ENCODE results near the gene OPA3.
"Not testable (repeated sequence)": the region's sequence is repeated elsewhere in the genome, so short reads cannot be mapped to it uniquely, and the experiment has no call there.

The OPA3 gene

DNA sequence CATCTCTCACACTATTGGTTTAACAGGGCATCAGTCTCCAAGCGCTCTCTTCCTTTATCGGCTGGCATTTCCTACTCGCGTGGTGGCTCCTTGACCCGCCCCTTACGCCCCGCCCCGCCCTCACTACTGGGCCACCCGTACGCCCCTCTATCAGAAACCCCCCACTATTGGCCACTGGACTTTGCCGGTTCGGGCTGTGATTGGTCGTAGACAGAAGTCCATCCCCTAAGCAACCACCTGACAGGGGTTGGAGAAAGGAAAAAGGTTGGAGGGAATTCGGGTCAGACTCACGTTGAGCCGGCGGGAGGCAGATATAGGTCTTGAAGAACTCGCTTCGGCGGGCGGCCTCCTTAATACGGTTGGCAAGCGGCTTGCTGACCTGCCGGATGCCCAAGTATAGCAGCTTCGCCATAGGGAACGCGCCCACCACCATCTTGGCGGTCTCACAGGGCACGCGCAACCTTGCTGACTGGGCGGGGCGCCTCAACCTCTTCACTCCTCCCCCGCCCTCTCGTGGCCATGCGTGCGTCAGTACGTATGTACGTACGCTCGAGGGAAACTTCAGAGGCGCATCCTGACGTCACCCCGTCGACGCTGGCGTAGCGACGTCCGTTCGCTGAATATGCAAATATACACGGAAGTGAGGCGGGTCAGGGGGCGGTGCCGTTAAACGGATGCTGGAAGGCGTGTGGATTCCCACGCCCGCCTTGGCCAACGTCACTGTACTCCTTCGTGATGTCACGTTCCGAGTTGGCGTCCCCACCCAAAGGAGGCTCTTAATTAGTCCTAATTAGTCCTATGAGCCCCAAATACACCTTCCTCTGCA lies at the start of gene OPA3:
Gene OPA3, minus strand, starts transcription at position 471 of the 826 bp plus-strand sequence. Its CDS starts 38 bp downstream, at position 433.
- peak; percentile 99 for DNase-seq (ENCODE audit: low read depth)

DNA sequence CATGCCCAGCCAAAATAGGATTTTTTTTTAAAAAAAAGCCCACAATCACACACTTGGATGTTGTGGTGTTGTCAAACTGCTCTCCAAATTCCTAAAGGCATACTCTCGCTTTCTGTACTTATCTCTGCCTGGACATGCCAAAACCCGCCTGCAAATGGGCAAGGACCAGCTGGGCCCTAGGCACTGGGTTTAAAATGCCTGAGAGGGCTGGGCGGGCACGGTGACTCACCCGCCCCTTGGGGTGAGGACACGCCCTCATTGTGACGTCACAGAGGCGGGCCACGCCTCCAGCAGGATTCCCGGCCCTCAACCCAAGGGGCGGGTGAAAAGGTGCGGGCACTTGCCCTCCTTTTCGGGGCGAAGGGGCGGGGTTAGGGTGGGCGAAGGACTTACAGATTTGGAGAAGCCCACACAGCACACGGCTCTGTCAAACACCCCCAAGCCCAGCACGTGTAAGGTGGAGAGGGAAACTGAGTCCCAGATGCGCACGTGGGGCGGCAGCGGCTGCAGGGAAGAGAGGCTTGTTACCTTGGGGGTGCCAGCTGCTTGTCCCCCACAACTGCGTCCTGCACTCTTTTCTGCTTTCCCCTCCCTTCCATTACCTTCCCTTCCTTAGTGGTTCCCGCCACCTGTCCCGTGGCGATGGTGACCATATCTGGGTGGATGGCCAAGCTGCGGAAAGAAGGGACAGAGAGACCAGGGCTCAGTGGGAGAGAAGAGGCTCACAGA lies 48.0 kb upstream of the OPA3 start:
- DNase-seq (ENCODE audit: low read depth) = no peak

DNA sequence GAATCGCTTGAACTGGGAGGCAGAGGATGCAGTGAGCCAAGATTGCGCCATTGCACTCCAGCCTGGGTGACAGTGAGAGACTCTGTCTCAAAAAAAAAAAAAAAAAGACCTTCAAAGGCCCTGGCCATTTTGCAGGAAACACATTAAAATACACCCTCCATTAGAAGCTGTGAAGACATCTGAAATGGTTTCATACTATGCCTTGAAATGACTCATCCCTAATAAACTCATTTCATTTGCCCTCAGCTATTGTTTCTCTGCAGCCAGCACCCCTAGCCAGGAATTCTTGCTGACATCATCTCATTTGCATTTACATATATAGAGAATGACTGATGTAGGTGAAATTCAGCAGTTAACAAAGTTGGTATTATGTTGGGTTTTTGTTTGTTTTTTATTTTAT lies 45.9 kb upstream of the OPA3 start:
- no peak for DNase-seq (ENCODE audit: low read depth)

DNA sequence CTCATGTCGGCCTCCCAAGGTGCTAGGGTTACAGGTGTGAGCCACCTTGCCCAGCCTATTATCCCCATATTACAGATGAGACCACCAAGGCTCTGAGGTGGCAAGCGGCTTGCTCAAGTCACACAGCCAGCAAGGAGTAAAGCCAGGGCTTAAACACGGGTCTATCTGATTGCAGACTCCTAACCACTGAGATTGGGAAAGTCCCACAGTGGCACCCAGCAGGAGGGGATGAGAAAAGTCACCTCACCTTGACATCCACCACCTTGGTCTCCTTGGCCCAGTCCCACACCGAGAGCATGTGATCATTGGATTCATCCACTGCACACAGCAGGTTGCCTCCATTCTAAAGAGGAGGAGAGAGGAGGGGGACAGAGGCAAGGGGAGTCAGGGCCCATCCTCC lies 45.1 kb upstream of the OPA3 start:
- no peak for DNase-seq (ENCODE audit: low read depth)

DNA sequence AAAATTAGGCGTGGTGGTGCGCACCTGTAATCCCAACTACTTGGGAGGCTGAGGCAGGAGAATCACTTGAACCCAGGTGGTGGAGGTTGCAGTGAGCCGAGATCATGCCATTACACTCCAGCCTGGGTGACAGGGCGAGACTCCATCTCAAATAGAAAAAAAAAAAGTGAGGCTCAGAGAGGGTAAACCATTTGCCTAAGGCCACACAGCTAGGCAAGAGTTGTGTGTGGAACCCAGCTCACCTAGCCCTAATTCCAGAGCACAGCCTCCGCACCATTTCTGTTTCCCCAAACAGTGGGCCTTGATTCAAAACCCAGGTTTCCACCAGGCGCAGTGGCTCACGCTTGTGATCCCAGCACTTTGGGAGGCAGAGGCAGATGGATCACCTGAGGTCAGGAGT lies 43.6 kb upstream of the OPA3 start:
- DNase-seq (ENCODE audit: low read depth) = not testable (repeated sequence)

DNA sequence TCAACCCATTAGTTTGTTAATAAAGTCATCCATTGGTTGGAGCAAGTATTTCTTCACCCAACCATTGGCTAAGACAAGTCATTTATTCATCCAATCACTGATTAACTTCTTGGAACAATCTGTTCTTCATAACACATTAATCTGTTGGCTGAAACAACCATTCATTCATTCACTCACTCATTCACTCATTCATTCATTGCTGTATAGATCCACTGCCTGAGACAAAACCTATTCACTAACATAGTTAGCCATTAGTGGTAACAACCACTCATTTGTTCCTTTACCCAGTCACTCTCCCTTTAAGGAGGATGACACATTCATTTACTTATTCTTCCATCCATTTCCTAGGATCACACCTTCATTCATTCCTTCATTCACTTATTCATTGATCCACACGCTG lies 39.4 kb upstream of the OPA3 start:
- no peak for DNase-seq (ENCODE audit: low read depth)

DNA sequence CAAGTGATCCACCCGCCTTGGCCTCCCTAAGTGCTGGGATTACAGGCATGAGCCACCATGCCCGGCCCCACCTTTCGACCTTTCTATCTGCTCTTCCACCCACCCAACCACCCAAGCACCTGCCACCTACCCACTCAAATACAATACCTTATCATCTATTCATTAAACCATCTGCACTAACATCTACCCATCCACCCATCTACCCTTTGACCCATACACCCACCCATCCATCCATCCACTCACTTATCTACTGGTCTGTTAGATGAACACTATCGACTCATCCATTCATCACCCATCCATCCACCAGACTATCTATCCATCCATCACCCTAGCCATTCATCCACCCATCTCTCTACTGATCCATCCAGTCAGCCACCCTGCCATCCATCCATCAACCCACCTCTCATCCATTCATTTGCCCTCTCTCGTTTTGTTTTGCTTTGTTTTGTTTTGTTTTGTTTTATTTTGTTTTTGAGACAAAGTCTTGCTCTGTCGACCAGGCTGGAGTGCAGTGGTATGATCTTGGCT lies 37.4 kb upstream of the OPA3 start:
- no peak for DNase-seq (ENCODE audit: low read depth)

DNA sequence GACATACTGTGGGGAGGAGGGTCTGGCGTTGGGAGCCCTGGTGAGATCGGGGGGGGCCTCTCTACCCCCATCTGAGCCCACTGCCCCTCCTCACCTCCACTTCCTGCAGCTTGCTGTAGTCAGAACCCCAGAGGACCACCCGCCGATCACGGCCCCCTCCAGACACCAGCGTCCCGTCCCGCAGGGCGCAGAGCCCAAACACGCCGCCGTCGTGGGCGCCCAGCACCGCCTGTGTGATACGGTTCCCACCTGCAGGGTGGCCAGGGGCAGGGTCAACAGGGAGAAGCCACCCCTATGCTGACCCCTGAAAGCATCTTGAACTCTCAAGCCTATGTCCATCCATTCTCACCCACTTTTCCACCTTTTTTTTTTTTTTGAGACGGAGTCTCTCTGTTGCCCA lies 36.8 kb upstream of the OPA3 start:
- no peak for DNase-seq (ENCODE audit: low read depth)

DNA sequence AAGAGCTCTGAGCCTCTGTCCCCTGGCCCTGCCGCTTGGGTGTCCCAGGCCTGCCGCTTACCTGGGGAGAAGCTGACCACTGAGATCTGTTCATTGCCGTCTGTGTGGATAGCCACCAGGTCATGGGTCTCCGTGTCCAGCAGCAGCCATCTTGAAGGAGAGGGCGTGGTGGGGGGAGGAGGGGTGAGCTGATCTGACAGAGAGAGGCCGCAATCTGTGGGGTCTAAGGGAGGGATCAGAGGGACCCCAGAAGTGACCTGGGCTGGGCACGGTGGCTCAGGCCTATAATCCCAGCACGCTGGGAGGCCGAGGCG lies 32.1 kb upstream of the OPA3 start:
- DNase-seq (ENCODE audit: low read depth) = no peak

DNA sequence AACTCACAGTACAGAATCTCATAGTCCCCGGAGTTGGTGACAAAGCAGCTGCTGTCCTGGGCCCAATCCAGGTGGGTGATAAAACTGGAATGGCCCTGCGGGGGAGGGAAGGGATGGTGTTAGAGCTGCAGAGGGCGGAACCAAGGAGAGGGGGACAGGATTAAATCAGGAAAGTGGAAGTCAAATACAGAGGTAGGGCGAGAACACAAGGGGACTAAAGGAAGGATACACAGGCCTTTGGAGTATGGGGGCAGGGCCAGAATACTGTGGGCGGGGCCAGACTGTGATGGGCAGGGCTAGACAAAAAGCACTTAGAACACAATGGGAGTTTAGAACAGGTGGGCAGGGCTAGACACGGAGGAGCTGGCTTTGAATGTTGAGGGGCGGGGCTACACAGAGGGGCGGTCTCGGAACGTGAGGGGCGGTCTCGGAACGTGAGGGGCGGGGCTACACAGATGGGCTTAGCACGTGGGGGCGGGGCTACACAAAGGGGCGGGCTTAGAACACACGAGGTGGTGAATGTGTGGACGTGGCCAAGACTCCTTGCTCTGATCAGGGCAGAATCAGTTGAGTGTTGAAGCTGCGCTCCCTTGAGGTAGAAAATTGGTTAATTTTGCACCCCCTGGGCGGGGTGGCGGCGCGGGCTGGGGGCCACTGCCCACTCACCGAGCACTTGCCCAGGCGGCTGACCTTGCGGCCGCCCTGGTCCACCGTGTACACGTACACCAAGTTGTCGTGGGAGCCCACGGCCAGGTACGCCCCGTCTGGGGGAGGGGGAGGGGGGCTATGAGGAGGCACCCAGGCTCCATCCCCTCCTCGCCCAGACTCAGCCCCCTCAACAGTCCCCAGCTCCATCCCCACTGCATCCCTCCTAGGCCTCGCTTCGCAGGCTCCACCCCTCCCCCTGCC lies 31.4 kb upstream of the OPA3 start:
- peak; percentile 40 for DNase-seq (ENCODE audit: low read depth)

DNA sequence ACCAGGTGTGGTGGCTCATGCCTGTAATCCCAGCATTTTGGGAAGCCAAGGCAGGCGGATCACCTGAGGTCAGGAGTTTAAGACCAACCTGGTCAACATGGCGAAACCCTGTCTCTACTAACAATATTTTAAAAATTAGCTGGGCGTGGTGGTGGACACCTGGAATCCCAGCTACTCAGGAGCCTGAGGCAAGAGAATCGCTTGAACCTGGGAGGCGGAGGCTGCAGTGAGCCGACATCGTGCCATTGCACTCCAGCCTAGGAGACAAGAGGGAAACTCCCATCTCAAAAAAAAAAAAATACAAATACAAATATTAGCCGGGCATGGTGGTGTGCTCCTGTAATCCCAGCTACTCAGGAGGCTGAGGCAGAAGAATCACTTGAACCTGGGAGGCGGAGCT lies 30.5 kb upstream of the OPA3 start:
- not testable (repeated sequence) for DNase-seq (ENCODE audit: low read depth)

DNA sequence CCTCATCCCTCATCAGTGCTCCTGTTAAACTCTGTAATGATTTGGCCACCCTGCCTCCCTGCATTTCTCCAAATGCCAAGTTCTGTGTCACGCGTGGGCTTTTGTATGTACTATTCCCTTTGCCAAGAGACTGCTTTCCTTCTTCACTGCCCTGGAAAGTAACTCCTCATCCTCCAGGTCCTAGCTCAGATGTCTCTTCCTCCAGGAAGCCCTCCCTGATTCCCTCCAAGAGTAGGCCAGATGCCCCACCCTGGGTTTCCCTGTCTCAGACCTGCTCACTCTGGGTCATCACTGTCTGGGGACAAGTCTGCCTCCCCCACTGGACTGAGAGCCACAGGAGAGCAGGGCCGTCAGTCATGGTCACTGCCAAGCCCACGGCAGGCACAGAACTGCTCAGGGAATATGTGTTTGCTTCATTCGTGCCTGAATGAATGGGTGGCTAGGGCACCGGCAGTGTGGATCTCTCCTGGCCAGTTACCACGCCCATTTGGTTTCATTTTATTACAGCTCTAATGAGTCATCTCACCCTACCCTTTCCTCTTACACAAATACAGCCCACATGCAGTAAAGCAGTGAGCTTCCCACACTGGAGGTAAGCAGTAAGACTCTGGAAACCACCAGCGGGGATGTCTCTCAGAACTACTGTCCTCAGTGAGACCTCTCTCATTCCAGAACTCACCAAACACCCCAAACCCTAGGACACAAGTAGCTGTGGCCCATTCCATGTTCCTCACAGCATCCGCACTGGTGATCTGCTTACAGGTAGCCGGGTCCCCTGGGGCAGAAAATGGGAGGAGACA lies 29.5 kb upstream of the OPA3 start:
- DNase-seq (ENCODE audit: low read depth) = no peak

DNA sequence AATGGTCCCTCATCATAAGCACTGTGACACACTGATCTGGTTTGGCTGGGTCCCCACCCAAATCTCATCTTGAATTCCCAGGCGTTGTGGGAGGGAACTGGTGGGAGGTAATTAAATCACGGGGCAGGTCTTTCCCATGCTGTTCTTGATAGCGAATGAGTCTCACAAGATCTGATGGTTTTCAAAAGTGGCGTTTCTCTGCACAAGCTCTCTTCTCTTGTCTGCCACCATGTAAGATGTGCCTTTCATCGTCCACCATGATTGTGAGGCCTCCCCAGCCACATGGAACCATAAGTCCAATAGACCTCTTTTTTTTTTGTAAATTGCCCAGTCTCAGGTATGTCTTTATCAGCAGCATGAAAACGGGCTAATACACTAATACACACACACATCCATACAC lies 24.3 kb upstream of the OPA3 start:
- no peak for DNase-seq (ENCODE audit: low read depth)

DNA sequence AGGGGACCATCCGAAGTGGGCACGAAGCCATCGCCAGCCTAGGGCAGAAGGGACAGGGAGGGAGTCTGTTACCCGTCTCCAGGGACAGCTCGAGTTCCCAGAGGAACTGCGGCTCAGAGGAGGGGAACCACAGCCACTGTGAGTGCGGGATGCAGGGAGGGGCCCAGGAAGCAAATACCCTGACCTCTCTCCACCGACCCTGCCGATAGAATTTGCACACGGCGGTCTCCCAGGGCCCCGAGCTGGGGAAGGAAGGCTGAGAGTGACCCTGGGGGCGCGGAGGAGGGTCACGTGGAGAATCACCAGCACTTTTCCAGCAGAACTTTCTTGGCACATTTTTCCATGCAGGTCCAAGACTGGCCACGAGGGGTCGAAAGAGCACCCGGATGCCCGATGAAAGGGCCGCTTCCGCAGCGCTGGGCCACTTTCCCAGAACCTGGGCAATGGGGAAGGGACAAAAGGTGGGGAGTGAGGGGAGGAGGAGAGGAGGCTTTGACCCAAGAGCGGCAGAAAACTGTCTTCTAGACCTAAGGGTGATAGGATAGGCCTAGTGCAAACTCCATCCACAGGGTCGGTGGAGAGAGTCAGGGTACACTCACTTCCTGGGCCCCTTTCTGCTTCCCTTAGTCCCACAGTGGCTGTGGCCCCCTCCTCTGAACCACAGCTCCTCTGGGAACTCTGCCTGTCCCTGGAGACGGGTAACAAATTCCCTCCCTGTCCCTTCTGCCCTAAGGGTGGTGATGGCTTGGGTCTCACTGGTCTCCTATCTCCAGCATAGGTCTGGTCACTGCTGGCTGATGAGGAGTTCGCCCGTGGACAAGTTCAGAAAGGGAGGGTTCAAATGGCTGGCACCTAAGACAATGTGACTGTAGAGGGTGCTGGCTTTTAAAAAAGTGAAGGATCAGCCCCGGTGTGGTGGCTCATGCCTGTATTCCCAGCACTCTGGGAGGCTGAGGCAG lies 22.7 kb upstream of the OPA3 start:
- peak; percentile 23 for DNase-seq (ENCODE audit: low read depth)

DNA sequence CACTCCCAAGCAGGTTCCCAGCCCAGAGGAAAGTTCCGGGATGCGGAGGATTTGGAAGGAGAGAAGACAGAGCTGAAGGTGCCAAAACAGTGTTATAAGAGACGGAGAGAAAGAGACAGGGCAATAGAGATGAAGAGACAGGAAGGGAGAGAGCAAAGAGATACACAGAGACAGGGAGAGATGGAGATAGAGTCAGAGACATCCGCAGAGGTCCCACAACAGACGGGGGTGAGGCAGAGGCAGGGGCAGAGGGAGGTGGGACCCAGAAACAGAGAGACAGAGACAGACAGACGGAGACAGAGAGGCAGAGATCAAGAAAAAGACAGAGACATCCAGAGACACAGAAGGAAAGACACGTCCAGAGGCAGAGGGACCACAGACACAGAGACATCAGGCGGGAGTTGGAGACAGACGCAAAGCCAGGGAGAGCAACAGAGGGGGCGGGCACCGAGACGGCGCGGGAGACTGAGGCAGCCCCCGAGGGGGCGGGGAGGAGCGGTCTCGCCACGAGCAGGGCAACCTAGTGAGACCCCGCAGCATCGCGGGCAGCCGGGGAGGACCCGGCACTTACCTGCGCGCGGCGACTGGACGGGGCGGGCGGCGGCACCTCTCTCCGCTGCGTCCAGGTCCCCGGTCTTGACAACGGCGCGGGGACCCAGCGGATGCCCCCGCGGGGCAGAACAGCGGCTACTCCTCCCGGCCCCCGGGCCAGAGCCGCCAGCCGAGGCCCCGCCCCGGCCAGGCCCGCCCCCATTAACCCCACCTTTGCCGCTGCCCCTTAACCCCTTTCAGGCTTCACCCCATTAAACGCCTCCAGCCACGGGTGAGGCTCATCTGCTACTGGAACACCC lies 17.1 kb upstream of the OPA3 start, which contains the start of gene GPR4:
Gene GPR4, minus strand, starts transcription at position 689 of the 851 bp plus-strand sequence. CDS start 10,346 bp downstream, outside the sequence.
- no peak for DNase-seq (ENCODE audit: low read depth)

DNA sequence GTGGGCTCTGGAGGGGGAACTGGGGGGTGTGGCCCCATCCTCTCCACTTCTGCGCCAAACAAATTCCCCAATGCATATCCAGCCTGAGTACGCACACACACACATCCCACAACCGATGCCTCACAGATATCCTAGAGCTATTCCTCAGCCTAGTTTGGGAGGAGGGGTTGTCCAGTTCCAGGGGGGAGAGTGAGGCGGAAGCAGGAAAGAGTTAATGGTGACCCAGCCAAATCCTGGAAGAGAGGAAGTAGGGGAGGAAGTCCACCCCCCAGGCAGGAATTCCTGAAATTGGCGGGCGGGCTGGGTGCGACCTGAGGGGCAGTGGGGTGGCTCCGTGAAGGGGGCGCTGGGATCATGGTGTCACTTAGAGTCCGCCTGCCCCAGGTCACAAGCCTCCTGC lies 16.5 kb upstream of the OPA3 start:
- DNase-seq (ENCODE audit: low read depth) = no peak

DNA sequence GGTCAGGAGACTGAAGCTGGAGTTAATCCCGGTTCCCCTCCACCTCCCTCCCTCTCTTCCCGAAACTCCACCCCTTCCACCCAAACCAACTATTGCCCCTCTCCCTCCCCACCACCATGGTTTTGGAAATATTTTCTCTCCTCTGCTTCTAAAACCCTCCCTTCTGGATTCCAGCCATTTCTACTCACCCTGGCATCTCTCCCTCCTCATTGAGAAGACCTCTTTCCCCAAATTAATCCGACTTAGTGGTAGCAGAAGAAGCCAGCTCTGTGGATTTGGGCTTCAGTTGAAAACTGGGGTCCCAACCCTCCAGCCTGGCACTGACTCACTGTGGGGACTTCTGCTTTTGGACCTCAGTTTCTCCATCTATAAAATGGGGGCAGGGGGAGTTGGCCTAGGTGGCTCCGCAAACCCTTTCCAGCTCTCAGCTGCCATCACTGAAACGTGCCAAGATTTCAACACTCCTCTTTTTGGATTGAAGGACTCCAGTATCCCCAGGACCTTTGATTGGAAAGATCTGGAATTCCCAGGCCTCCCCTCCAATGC lies 15.8 kb upstream of the OPA3 start:
- DNase-seq (ENCODE audit: low read depth) = no peak

DNA sequence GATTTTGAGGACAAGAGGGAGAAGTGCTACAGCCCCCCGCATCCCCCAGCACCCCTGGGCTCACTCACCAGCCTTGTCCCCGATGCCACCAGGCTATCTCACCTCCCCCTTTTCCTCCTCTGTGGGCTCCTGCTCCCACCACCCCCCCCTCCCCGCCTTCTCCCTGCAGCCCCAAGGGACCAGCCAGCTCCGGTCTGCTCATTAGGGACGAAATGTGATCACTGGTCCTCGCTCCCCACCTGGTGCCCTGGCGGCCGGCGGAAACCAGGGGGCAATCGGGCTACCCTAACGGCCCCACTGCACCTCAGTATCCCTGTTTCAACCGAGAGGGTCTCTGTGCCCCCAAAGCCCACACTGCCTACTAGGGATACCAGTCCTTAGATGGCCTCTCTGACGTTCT lies 14.7 kb upstream of the OPA3 start:
- no peak for DNase-seq (ENCODE audit: low read depth)

Data from stimulated activated CD8-positive, alpha-beta memory T cell treated with anti-CD3 and anti-CD28 coated beads, Interleukin-12 subunit alpha, Interleukin-12 subunit beta, amount 100 ng/mL, for 1 hour (primary cell).